Breast epithelium (tissue), 3 donors: ENCODE data around the gene HEATR3.

Experiments
- CTCF ChIP-seq, 3 donors: fragments of 450-650 bp; IDR thresholded peaks; one replicate each; pipeline ENCODE4 v1.5.1; 2016 to 2017; ENCODE audit warnings: antibody characterized with exemption in 3 of 3, mild to moderate bottlenecking in 3 of 3, moderate library complexity in 3 of 3
- POLR2A ChIP-seq: fragments of 450-650 bp; IDR thresholded peaks from one replicate; pipeline ENCODE4 v1.6.1; 2016; ENCODE audit warnings: antibody characterized with exemption, mild to moderate bottlenecking, moderate library complexity
- POLR2AphosphoS5 ChIP-seq, 3 donors: sonication (generic); formaldehyde crosslinking; IDR thresholded peaks; one replicate each; pipeline ENCODE4 v1.6.1; 2017; ENCODE audit warnings: antibody characterized with exemption in 3 of 3

GRCh38 chr16:50153596-50154419 lies 88.0 kb downstream of the HEATR3 start:
- TF ChIP-seq POLR2A (no peak), CTCF (IDR thresholded peaks at IDR 0.05) (no peak), POLR2AphosphoS5 (IDR thresholded peaks at IDR 0.05) (no peak)
